HFFc6 (cell line): Measurements from ENCODE around the gene SKAP1. TPM values are rescaled to one million over a fixed set of nuclear protein-coding genes. Genes with fewer than 3 reads are reported as not detected.

Experiments used
- DNase-seq: peaks from one replicate; pipeline ENCODE4 v3.0.0-alpha.2; 2018
- H3K27ac Mint-ChIP-seq: 2 replicates; pipeline ENCODE4 v1.8.0; 2020; ENCODE audit warnings: mild to moderate bottlenecking, mixed read lengths
- H3K27me3 Mint-ChIP-seq: 2 replicates; pipeline ENCODE4 v1.8.0; 2021; ENCODE audit warnings: mild to moderate bottlenecking, moderate library complexity, mixed read lengths; ENCODE audit not compliant: insufficient read depth
- H3K36me3 Mint-ChIP-seq: 2 replicates; pipeline ENCODE4 v1.8.0; 2021; ENCODE audit warnings: low read depth, mixed read lengths
- H3K4me1 Mint-ChIP-seq: 2 replicates; pipeline ENCODE4 v1.8.0; 2020; ENCODE audit warnings: low read depth, mixed read lengths
- H3K4me3 Mint-ChIP-seq: 2 replicates; pipeline ENCODE4 v1.8.0; 2020; ENCODE audit warnings: mild to moderate bottlenecking, moderate library complexity, mixed read lengths
- H3K9me3 Mint-ChIP-seq: 2 replicates; pipeline ENCODE4 v1.8.0; 2020; ENCODE audit warnings: mild to moderate bottlenecking, mixed read lengths
- CTCF ChIP-seq: fragments of 200-600 bp; sonication (generic); IDR thresholded peaks from 2 replicates; pipeline ENCODE4 v1.5.0; 2021; ENCODE audit warnings: antibody characterized with exemption, mild to moderate bottlenecking
- total RNA-seq, 6 experiments: library from RNA; stranded (reverse); fragmentation: NEBNext Ultra II Directional; extraction: Animal tissue kit (Norgen Biotek cat#: 25700); gene quantifications; 2 replicates in 1 of 6; 3 replicates in 5 of 6; pipeline ENCODE4 v1.2.3, GENCODE V29; 2021

SKAP1 gene
- total RNA-seq, 6 experiments from 2014 or later: not detected

- H3K27me3 Mint-ChIP-seq: peaks cover 48% of the 10 kb centered on the region
- no peaks in the 10 kb centered on the region for H3K9me3 Mint-ChIP-seq
- no peak for TF ChIP-seq CTCF
- H3K4me1 Mint-ChIP-seq: no peaks in the 10 kb centered on the region
- no peak for DNase-seq
- H3K27ac Mint-ChIP-seq: no peak overlapping the region
- no peaks in the 10 kb centered on the region for H3K36me3 Mint-ChIP-seq
- H3K4me3 Mint-ChIP-seq: no peak overlapping the region
Measured at GRCh38 chr17:48463526-48463925, 33.5 kb upstream of the SKAP1 start.

- Mint-ChIP-seq H3K9me3 (no peaks in the 10 kb centered on the region), H3K4me1 (no peaks in the 10 kb centered on the region), H3K27ac (no peak overlapping the region), H3K27me3 (peaks cover 50% of the 10 kb centered on the region), H3K4me3 (no peak overlapping the region), H3K36me3 (no peaks in the 10 kb centered on the region)
- DNase-seq: no peak
- TF ChIP-seq CTCF: no peak
Measured at GRCh38 chr17:48462946-48463345, 32.9 kb upstream of the SKAP1 start.

GRCh38 chr17:48460052-48460451, 30.0 kb upstream of the SKAP1 start:
- no peaks in the 10 kb centered on the region for H3K9me3 Mint-ChIP-seq
- no peak for TF ChIP-seq CTCF
- H3K4me3 Mint-ChIP-seq: no peak overlapping the region
- no peaks in the 10 kb centered on the region for H3K36me3 Mint-ChIP-seq
- no peaks in the 10 kb centered on the region for H3K4me1 Mint-ChIP-seq
- H3K27ac Mint-ChIP-seq: no peak overlapping the region
- no peak for DNase-seq
- H3K27me3 Mint-ChIP-seq: peaks cover 42% of the 10 kb centered on the region

GRCh38 chr17:48459070-48459844, 29.2 kb upstream of the SKAP1 start:
- TF ChIP-seq CTCF: no peak
- peaks cover 41% of the 10 kb centered on the region for H3K27me3 Mint-ChIP-seq
- no peaks in the 10 kb centered on the region for H3K4me1 Mint-ChIP-seq
- no peak for DNase-seq
- H3K36me3 Mint-ChIP-seq: no peaks in the 10 kb centered on the region
- H3K9me3 Mint-ChIP-seq: no peaks in the 10 kb centered on the region
- H3K4me3 Mint-ChIP-seq: no peak overlapping the region
- no peak overlapping the region for H3K27ac Mint-ChIP-seq

GRCh38 chr17:48457080-48457836, 27.2 kb upstream of the SKAP1 start:
- peak; percentile 96 for TF ChIP-seq CTCF
- Mint-ChIP-seq H3K27me3 (peaks cover 34% of the 10 kb centered on the region), H3K36me3 (no peaks in the 10 kb centered on the region), H3K4me3 (no peak overlapping the region), H3K4me1 (no peaks in the 10 kb centered on the region), H3K9me3 (no peaks in the 10 kb centered on the region), H3K27ac (no peak overlapping the region)
- peak; percentile 19 for DNase-seq
